Thoracic aorta (tissue), 2 donors: ENCODE data around the gene CAPN12. TPM values are rescaled to one million over a fixed set of nuclear protein-coding genes. Genes with fewer than 3 reads are reported as not detected.
A peak's percentile ranks its signal among the peaks of the same experiment; 100 is the strongest.

Experiments
- ATAC-seq: fragments of 150-250 bp; one replicate; pipeline ENCODE4 v1.8.0; 2017; ENCODE audit warnings: low read depth; ENCODE audit not compliant: insufficient number of reproducible peaks, low FRiP score
- DNase-seq: peaks from one replicate; pipeline ENCODE4 v3.0.0-alpha.2; 2020; ENCODE audit warnings: low spot score
- H3K27ac ChIP-seq, 2 donors: fragments of 200-600 bp; sonication (generic); 1 replicate in 1 of 2; 2 replicates in 1 of 2; pipeline ENCODE4 v1.5.1; 2016; ENCODE audit warnings: mild to moderate bottlenecking in 2 of 2, moderate library complexity in 2 of 2
- H3K27me3 ChIP-seq: fragments of 200-600 bp; sonication (generic); replicated peaks from 2 replicates; pipeline ENCODE4 v1.6.0; 2016; ENCODE audit warnings: mild to moderate bottlenecking; ENCODE audit not compliant: insufficient read depth
- H3K36me3 ChIP-seq: fragments of 200-600 bp; sonication (generic); one replicate; pipeline ENCODE4 v1.5.1; 2016
- H3K4me1 ChIP-seq, 2 donors: fragments of 200-600 bp; sonication (generic); 1 replicate in 1 of 2; 2 replicates in 1 of 2; pipeline versions ENCODE4 v1.5.1 to v1.6.0; 2016; ENCODE audit warnings: low read depth in 2 of 2, mild to moderate bottlenecking in 1 of 2; ENCODE audit not compliant: control insufficient read depth in 1 of 2
- H3K4me3 ChIP-seq: fragments of 200-600 bp; sonication (generic); 2 replicates; pipeline ENCODE4 v1.5.1; 2016; ENCODE audit warnings: mild to moderate bottlenecking
- H3K9me3 ChIP-seq: fragments of 200-600 bp; sonication (generic); 2 replicates; pipeline ENCODE4 v1.5.1; 2016
- total RNA-seq, 2 donors: library from RNA; depleted of rRNA; stranded (reverse); fragments of >200 nt; gene quantifications; one replicate each; pipeline versions ENCODE4 v1.1.0 to v1.2.3, GENCODE V29; 2016
- TF ChIP-seq, protein P1 (sequence below): fragments of 200-600 bp; sonication (generic); IDR thresholded peaks from one replicate; pipeline ENCODE4 v1.5.1; 2019; ENCODE audit warnings: antibody characterized with exemption

Gene CAPN12
- total RNA-seq, 2 donors from 2014 or later = 0.81 to 2.1 TPM

DNA sequence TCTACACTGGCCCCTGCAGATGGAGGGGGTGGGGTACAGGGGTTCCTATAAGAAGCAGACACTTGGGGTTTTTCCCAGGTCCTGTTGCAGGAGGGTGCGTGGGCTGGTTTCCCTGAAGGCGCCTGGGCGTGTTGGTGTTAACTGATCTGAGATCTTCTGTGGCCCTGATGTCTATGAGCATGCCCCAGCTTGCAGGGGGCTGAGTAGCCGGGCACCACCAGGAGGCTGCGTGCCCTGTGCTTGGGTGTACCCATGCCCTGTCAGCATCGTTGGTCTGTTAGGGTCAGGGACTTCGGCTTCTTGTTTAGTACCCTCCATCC, 45.3 kb downstream of the CAPN12 start:
- DNase-seq = no peak
- H3K27me3 ChIP-seq = no peaks in the 10 kb centered on the region
- peaks cover 33% of the 10 kb centered on the region for H3K36me3 ChIP-seq
- TF ChIP-seq, protein P1, sequence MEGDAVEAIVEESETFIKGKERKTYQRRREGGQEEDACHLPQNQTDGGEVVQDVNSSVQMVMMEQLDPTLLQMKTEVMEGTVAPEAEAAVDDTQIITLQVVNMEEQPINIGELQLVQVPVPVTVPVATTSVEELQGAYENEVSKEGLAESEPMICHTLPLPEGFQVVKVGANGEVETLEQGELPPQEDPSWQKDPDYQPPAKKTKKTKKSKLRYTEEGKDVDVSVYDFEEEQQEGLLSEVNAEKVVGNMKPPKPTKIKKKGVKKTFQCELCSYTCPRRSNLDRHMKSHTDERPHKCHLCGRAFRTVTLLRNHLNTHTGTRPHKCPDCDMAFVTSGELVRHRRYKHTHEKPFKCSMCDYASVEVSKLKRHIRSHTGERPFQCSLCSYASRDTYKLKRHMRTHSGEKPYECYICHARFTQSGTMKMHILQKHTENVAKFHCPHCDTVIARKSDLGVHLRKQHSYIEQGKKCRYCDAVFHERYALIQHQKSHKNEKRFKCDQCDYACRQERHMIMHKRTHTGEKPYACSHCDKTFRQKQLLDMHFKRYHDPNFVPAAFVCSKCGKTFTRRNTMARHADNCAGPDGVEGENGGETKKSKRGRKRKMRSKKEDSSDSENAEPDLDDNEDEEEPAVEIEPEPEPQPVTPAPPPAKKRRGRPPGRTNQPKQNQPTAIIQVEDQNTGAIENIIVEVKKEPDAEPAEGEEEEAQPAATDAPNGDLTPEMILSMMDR = no peak
- H3K4me1 ChIP-seq = peaks cover 72 to 94% of the 10 kb centered on the region in 2 donors
- no peak for ATAC-seq
- H3K27ac ChIP-seq = peak overlapping the region; percentile 97 to 100
- no peaks in the 10 kb centered on the region for H3K9me3 ChIP-seq
- H3K4me3 ChIP-seq = no peak overlapping the region

DNA sequence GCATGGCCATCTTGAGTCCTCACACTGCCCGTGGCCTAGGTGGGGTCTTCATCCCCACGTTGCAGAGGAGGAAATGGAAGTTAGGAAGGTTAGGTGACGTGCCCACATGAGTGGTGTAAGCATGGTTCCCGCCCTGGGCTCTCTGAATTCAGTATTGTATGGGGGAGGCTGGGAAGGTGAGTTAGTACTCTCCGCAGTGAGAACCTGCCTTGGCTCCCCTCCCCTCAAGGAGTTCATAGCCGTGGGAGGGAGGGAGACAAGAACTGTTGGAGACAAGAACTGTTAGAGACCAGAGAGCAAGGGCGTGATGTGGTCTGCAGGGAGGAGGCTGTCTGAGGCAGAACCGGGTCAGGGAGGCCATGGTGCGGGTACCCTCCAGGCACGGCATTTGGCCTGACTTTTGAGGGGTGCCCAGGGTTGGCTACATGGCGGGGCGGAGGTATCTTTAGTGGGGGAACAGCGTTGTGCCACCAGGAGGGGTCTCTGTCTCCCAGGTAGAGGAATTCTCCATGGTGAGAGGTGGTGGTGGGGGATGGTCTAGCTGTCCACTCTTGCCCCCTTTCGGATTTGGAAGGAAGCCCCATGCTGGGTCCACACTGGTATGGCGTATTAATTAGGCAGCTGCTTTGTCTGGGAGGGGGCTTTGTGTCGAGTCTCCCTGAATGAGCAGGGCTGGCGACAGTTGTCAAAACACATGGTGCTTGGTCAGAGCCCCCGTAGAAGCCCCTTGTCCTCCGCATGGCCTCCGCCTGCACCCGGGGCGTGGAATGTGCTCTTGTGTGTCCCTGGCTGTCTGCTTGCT, 45.8 kb downstream of the CAPN12 start:
- peaks cover 27% of the 10 kb centered on the region for H3K36me3 ChIP-seq
- ATAC-seq = no peak
- DNase-seq = no peak
- peak overlapping the region; percentile 97 to 100 for H3K27ac ChIP-seq
- no peak overlapping the region for H3K4me3 ChIP-seq
- no peaks in the 10 kb centered on the region for H3K27me3 ChIP-seq
- no peaks in the 10 kb centered on the region for H3K9me3 ChIP-seq
- H3K4me1 ChIP-seq = peaks cover 78 to 100% of the 10 kb centered on the region in 2 donors
- TF ChIP-seq, protein P1 = no peak

DNA sequence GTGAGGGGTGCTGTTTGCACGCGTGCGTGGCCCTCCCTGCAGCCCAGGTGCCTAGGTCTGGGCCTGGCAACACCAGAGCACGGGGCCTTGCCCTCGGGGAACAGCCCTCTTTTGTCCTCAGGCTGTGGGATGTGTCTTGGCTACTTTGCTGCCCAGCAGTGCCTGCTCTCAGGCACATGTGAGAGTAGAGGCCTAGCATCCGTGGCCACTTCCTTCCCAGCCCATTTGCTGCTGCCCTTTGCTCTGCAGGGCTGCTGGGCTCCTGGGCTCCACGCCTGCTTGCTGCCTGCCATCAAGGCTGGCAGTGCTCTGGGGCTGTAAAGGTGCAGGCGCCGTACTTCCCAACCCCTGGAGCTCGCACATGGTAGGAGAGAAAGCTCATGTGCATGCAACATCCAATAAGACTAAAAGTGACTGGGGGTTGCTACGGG, 46.6 kb downstream of the CAPN12 start:
- TF ChIP-seq, protein P1 = no peak
- DNase-seq = no peak
- Histone ChIP-seq H3K9me3 (no peaks in the 10 kb centered on the region), H3K4me3 (no peak overlapping the region), H3K36me3 (peaks cover 21% of the 10 kb centered on the region), H3K27me3 (no peaks in the 10 kb centered on the region), H3K27ac (peak overlapping the region; percentile 97 to 100), H3K4me1 (peaks cover 79 to 100% of the 10 kb centered on the region in 2 donors)
- no peak for ATAC-seq

DNA sequence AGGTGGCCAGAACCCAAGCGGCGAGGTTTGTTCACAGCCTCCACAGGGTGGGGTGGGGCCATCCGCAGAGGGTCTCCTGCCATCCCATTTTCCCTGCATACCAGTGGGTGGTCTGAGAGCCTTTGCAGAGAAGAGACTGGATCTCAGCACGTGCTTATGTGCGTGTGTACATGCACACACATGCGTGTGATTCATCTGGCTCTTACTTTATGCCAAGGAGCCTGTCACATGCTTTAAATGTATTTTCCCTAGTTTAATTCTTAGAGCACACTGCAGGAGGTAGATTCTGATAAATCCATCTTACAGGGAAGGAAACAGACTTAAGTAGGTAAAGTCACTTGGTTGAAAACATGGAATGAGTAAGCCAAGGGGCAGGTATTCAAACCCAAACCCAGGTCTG, 47.1 kb downstream of the CAPN12 start:
- H3K27ac ChIP-seq = peak overlapping the region; percentile 97 to 100
- H3K36me3 ChIP-seq = peaks cover 17% of the 10 kb centered on the region
- peaks cover 79 to 100% of the 10 kb centered on the region in 2 donors for H3K4me1 ChIP-seq

DNA sequence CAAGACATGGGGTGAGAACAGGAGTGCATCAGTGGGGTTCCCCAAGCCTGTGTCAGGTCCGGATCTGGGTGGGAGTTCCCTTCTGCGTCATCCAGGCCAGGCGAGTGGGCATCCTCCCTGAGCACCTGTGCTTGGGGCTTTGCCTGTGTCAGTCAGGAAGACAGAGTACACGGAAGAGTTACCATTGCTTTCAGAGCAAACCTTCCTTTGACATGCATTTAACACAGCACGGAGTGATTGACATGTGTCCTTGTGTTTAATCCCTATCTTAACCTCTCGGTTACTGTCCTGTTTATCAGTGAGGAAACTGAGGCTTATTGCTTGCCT, 47.6 kb downstream of the CAPN12 start:
- H3K36me3 ChIP-seq = peaks cover 16% of the 10 kb centered on the region
- peak overlapping the region; percentile 97 to 100 for H3K27ac ChIP-seq
- no peaks in the 10 kb centered on the region for H3K9me3 ChIP-seq
- TF ChIP-seq, protein P1 = no peak
- peaks cover 77 to 96% of the 10 kb centered on the region in 2 donors for H3K4me1 ChIP-seq
- no peaks in the 10 kb centered on the region for H3K27me3 ChIP-seq
- DNase-seq (no peak), ATAC-seq (no peak)
- no peak overlapping the region for H3K4me3 ChIP-seq

More for the DNA sequence above, 47.1 kb downstream of the CAPN12 start:
- H3K4me3 ChIP-seq = no peak overlapping the region
- TF ChIP-seq, protein P1 = no peak
- no peaks in the 10 kb centered on the region for H3K9me3 ChIP-seq
- DNase-seq = no peak
- H3K27me3 ChIP-seq = no peaks in the 10 kb centered on the region
- no peak for ATAC-seq
